Testis (tissue), 2 donors: ENCODE data around the gene FHIT.

ENCODE experiments used
- POLR2A ChIP-seq: fragments of 450-650 bp; IDR thresholded peaks from one replicate; pipeline ENCODE4 v1.6.1; 2017; ENCODE audit warnings: antibody characterized with exemption, mild to moderate bottlenecking, moderate library complexity
- TF ChIP-seq, protein P1 (sequence below), 3 experiments: fragments of 450-650 bp in 2 of 3; fragments of 200-600 bp in 1 of 3; sonication (generic) in 1 of 3; IDR thresholded peaks; one replicate each; pipeline ENCODE4 v1.5.1; 2016 to 2019; ENCODE audit warnings: antibody characterized with exemption in 3 of 3, mild to moderate bottlenecking in 2 of 3, moderate library complexity in 1 of 3

DNA sequence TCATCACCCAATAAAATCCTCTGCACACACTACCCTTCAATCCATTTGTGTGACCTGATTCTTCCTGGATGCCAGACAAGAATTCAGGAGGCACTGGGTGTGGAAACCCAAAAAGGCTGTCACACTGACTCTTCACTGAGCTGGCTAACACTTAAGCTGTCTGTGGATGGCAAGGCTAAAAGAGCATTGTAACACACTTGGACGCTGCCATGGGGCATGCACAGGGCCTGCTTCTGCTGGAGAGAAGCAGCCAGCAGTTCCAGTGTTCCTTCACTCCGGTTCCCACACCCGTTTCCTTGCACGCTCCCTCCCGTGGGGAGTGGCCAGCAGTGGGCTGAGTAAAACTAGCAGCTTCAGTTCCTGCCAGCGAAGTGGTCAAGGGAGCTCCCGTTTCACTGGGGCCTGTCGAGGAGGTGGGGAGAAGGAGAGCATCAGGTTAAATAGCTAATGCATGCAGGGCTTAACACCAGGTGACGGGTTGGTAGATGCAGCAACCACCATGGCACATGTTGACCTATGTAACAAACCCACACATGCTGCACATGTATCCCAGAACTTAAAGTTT, 737.1 kb downstream of the FHIT start:
- TF ChIP-seq POLR2A: no peak
- TF ChIP-seq, protein P1, sequence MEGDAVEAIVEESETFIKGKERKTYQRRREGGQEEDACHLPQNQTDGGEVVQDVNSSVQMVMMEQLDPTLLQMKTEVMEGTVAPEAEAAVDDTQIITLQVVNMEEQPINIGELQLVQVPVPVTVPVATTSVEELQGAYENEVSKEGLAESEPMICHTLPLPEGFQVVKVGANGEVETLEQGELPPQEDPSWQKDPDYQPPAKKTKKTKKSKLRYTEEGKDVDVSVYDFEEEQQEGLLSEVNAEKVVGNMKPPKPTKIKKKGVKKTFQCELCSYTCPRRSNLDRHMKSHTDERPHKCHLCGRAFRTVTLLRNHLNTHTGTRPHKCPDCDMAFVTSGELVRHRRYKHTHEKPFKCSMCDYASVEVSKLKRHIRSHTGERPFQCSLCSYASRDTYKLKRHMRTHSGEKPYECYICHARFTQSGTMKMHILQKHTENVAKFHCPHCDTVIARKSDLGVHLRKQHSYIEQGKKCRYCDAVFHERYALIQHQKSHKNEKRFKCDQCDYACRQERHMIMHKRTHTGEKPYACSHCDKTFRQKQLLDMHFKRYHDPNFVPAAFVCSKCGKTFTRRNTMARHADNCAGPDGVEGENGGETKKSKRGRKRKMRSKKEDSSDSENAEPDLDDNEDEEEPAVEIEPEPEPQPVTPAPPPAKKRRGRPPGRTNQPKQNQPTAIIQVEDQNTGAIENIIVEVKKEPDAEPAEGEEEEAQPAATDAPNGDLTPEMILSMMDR (IDR thresholded peaks at IDR 0.05): no peak
